HEK293 (cell line): Measurements from ENCODE around the gene CDX2.

Source experiments
- CTCF ChIA-PET: fragments of 350-600 bp; formaldehyde crosslinking; extraction: SDS; loops from one replicate; lab custom pipeline; 2021; ENCODE audit warnings: antibody characterized with exemption; lab: Yijun Ruan, JAX
- POLR2A ChIA-PET: fragments of 300-600 bp; formaldehyde crosslinking; extraction: SDS; loops from one replicate; lab custom pipeline; 2020; ENCODE audit warnings: antibody characterized with exemption, inconsistent platforms; lab: Yijun Ruan, JAX
- H3K27ac ChIP-seq: fragments of 200-500 bp; sonication (Bioruptor generic); 2 replicates; pipeline ENCODE4 v1.5.1; 2014; ENCODE audit warnings: low read depth, low read length, control low read depth, inconsistent platforms; ENCODE audit errors: extremely low read depth
- H3K36me3 ChIP-seq, 2 experiments: fragments of 200-500 bp in 1 of 2; sonication (Bioruptor generic) in 1 of 2; 1 replicate in 1 of 2; 2 replicates in 1 of 2; pipeline ENCODE4 v1.5.1; 2014 to 2017; ENCODE audit warnings: inconsistent platforms in 2 of 2, low read length in 2 of 2; ENCODE audit not compliant: control insufficient read depth in 2 of 2, insufficient read depth in 1 of 2
- H3K4me1 ChIP-seq: fragments of 200-500 bp; sonication (Bioruptor generic); 2 replicates; pipeline ENCODE4 v1.5.1; 2014; ENCODE audit warnings: mild to moderate bottlenecking, low read length, inconsistent platforms; ENCODE audit not compliant: control insufficient read depth, insufficient read depth
- H3K4me3 ChIP-seq: 2 replicates; pipeline ENCODE4 v1.5.1; 2011; ENCODE audit warnings: low read depth, mild to moderate bottlenecking, control low read depth, low read length, moderate library complexity
- H3K9me3 ChIP-seq: fragments of 200-500 bp; sonication (Bioruptor generic); 2 replicates; pipeline ENCODE4 v1.5.1; 2014; ENCODE audit warnings: low read depth, low read length, inconsistent platforms; ENCODE audit not compliant: control insufficient read depth, insufficient read depth
- HOXC10 ChIP-seq: sonication (generic); formaldehyde crosslinking; IDR thresholded peaks from 2 replicates; pipeline ENCODE4 v1.8.1; 2023; ENCODE audit warnings: mild to moderate bottlenecking, missing genetic modification reagents
- SP7 ChIP-seq: fragments of 450-650 bp; formaldehyde crosslinking; IDR thresholded peaks from 2 replicates; pipeline ENCODE4 v1.5.1; 2016; ENCODE audit warnings: missing biosample characterization, missing genetic modification characterization
- ZBTB48 ChIP-seq: fragments of 450-650 bp; formaldehyde crosslinking; IDR thresholded peaks from 2 replicates; pipeline ENCODE4 v1.5.1; 2016; ENCODE audit warnings: missing biosample characterization, missing genetic modification characterization
- ZNF23 ChIP-seq: fragments of 450-650 bp; formaldehyde crosslinking; IDR thresholded peaks from 2 replicates; pipeline ENCODE4 v1.5.1; 2016; ENCODE audit warnings: missing biosample characterization, missing genetic modification characterization, borderline replicate concordance
- ZNF266 ChIP-seq: fragments of 450-650 bp; formaldehyde crosslinking; IDR thresholded peaks from 2 replicates; pipeline ENCODE4 v1.5.1; 2016; ENCODE audit warnings: missing biosample characterization, missing genetic modification characterization, low read depth
- ZNF341 ChIP-seq: fragments of 450-650 bp; formaldehyde crosslinking; IDR thresholded peaks from 2 replicates; pipeline ENCODE4; 2016; ENCODE audit warnings: low read depth, missing biosample characterization, missing genetic modification characterization
- ZNF394 ChIP-seq: fragments of 450-650 bp; formaldehyde crosslinking; IDR thresholded peaks from 2 replicates; pipeline ENCODE4 v1.5.1; 2016; ENCODE audit warnings: missing biosample characterization, missing genetic modification characterization, mild to moderate bottlenecking, moderate library complexity, borderline replicate concordance
- ZNF404 ChIP-seq: fragments of 450-650 bp; formaldehyde crosslinking; IDR thresholded peaks from 2 replicates; pipeline ENCODE4 v1.5.1; 2017; ENCODE audit warnings: missing biosample characterization, missing genetic modification characterization
- ZNF433 ChIP-seq: fragments of 450-650 bp; formaldehyde crosslinking; IDR thresholded peaks from 2 replicates; pipeline ENCODE4 v1.5.1; 2016; ENCODE audit warnings: missing biosample characterization, missing genetic modification characterization, low read depth
- ZNF510 ChIP-seq: fragments of 450-650 bp; formaldehyde crosslinking; IDR thresholded peaks from 2 replicates; pipeline ENCODE4 v1.5.1; 2018; ENCODE audit warnings: mild to moderate bottlenecking, missing genetic modification characterization, missing biosample characterization; ENCODE audit not compliant: insufficient replicate concordance
- ZNF548 ChIP-seq: fragments of 450-650 bp; formaldehyde crosslinking; IDR thresholded peaks from 2 replicates; pipeline ENCODE4 v1.5.1; 2016; ENCODE audit warnings: missing biosample characterization, missing genetic modification characterization
- ZNF610 ChIP-seq: fragments of 450-650 bp; formaldehyde crosslinking; IDR thresholded peaks from 2 replicates; pipeline ENCODE4 v1.5.1; 2016; ENCODE audit warnings: missing biosample characterization, missing genetic modification characterization, borderline replicate concordance
- ZNF654 ChIP-seq: fragments of 450-650 bp; formaldehyde crosslinking; IDR thresholded peaks from 2 replicates; pipeline ENCODE4 v1.5.1; 2016; ENCODE audit warnings: low read depth, missing biosample characterization, missing genetic modification characterization
- ZNF677 ChIP-seq: fragments of 450-650 bp; IDR thresholded peaks from 2 replicates; pipeline ENCODE4 v1.5.0; 2018; ENCODE audit warnings: missing biosample characterization, mild to moderate bottlenecking, missing genetic modification characterization, moderate library complexity
- ZNF843 ChIP-seq: fragments of 450-650 bp; formaldehyde crosslinking; IDR thresholded peaks from 2 replicates; pipeline ENCODE4 v1.5.1; 2016; ENCODE audit warnings: missing biosample characterization, missing genetic modification characterization
- TF ChIP-seq, protein P1 (sequence below): fragments of 450-650 bp; formaldehyde crosslinking; IDR thresholded peaks from 2 replicates; pipeline ENCODE4 v1.5.1; 2017; ENCODE audit warnings: missing biosample characterization, missing genetic modification characterization
- TF ChIP-seq, protein P2 (sequence below): fragments of 450-650 bp; formaldehyde crosslinking; IDR thresholded peaks from 2 replicates; pipeline ENCODE4 v1.5.1; 2017; ENCODE audit warnings: missing biosample characterization, mild to moderate bottlenecking, missing genetic modification characterization, moderate library complexity
- TF ChIP-seq, protein P3 (sequence below): fragments of 450-650 bp; formaldehyde crosslinking; IDR thresholded peaks from 2 replicates; pipeline ENCODE4 v1.5.1; 2016; ENCODE audit warnings: missing biosample characterization, missing genetic modification characterization
- TF ChIP-seq, protein P4 (sequence below): fragments of 450-650 bp; formaldehyde crosslinking; IDR thresholded peaks from 2 replicates; pipeline ENCODE4 v1.5.1; 2017; ENCODE audit warnings: missing biosample characterization, missing genetic modification characterization
- TF ChIP-seq, protein P5 (sequence below): fragments of 450-650 bp; formaldehyde crosslinking; conservative IDR thresholded peaks from 2 replicates; pipeline ENCODE4 v1.5.1; 2016; ENCODE audit warnings: low read depth, missing biosample characterization, missing genetic modification characterization
- TF ChIP-seq, protein P6 (sequence below): fragments of 450-650 bp; formaldehyde crosslinking; IDR thresholded peaks from 2 replicates; pipeline ENCODE4 v1.5.1; 2016; ENCODE audit warnings: missing biosample characterization, missing genetic modification characterization

The CDX2 gene

DNA sequence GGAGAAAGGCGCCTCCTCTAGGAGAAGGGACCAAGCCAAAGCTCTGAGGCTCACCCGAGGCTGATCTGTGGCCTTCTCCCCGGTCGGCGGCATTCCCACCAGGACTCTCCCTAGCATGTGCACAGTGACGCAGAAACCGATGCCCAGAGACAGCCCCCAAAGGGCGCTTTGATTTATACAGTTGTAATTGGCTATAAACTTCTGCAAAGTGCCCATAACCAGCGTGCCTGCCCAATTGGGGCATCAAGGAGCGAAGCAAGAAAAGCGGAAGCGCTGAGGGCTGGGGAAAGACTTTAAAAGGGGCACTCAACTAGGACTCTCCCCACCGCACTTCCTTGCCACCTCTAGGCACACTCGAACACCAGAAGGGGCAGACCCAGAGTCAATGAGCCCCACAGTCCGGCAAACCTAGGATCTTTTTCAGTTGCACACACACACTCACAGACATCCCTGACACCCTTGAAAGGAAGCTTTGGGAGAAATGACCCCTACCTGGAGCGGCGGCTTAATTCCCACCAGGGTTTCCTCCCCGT lies 1.8 kb downstream of the CDX2 start (continued):
- TF ChIP-seq, protein P1, sequence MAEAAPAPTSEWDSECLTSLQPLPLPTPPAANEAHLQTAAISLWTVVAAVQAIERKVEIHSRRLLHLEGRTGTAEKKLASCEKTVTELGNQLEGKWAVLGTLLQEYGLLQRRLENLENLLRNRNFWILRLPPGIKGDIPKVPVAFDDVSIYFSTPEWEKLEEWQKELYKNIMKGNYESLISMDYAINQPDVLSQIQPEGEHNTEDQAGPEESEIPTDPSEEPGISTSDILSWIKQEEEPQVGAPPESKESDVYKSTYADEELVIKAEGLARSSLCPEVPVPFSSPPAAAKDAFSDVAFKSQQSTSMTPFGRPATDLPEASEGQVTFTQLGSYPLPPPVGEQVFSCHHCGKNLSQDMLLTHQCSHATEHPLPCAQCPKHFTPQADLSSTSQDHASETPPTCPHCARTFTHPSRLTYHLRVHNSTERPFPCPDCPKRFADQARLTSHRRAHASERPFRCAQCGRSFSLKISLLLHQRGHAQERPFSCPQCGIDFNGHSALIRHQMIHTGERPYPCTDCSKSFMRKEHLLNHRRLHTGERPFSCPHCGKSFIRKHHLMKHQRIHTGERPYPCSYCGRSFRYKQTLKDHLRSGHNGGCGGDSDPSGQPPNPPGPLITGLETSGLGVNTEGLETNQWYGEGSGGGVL (tag by site-specific recombination), result no peak
- TF ChIP-seq, protein P2, sequence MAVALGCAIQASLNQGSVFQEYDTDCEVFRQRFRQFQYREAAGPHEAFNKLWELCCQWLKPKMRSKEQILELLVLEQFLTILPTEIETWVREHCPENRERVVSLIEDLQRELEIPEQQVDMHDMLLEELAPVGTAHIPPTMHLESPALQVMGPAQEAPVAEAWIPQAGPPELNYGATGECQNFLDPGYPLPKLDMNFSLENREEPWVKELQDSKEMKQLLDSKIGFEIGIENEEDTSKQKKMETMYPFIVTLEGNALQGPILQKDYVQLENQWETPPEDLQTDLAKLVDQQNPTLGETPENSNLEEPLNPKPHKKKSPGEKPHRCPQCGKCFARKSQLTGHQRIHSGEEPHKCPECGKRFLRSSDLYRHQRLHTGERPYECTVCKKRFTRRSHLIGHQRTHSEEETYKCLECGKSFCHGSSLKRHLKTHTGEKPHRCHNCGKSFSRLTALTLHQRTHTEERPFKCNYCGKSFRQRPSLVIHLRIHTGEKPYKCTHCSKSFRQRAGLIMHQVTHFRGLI, result no peak
- TF ChIP-seq, protein P3, sequence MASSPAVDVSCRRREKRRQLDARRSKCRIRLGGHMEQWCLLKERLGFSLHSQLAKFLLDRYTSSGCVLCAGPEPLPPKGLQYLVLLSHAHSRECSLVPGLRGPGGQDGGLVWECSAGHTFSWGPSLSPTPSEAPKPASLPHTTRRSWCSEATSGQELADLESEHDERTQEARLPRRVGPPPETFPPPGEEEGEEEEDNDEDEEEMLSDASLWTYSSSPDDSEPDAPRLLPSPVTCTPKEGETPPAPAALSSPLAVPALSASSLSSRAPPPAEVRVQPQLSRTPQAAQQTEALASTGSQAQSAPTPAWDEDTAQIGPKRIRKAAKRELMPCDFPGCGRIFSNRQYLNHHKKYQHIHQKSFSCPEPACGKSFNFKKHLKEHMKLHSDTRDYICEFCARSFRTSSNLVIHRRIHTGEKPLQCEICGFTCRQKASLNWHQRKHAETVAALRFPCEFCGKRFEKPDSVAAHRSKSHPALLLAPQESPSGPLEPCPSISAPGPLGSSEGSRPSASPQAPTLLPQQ, result peak; percentile 72
- TF ChIP-seq ZNF404 (tag by site-specific recombination), result no peak
- peak; percentile 43 for TF ChIP-seq ZNF341 (tag by site-specific recombination)
- TF ChIP-seq ZNF394 (tag by site-specific recombination), result no peak
- TF ChIP-seq, protein P4, sequence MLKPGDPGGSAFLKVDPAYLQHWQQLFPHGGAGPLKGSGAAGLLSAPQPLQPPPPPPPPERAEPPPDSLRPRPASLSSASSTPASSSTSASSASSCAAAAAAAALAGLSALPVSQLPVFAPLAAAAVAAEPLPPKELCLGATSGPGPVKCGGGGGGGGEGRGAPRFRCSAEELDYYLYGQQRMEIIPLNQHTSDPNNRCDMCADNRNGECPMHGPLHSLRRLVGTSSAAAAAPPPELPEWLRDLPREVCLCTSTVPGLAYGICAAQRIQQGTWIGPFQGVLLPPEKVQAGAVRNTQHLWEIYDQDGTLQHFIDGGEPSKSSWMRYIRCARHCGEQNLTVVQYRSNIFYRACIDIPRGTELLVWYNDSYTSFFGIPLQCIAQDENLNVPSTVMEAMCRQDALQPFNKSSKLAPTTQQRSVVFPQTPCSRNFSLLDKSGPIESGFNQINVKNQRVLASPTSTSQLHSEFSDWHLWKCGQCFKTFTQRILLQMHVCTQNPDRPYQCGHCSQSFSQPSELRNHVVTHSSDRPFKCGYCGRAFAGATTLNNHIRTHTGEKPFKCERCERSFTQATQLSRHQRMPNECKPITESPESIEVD (tag by site-specific recombination), result no peak
- TF ChIP-seq ZNF610 (tag by site-specific recombination), result no peak
- TF ChIP-seq, protein P5, sequence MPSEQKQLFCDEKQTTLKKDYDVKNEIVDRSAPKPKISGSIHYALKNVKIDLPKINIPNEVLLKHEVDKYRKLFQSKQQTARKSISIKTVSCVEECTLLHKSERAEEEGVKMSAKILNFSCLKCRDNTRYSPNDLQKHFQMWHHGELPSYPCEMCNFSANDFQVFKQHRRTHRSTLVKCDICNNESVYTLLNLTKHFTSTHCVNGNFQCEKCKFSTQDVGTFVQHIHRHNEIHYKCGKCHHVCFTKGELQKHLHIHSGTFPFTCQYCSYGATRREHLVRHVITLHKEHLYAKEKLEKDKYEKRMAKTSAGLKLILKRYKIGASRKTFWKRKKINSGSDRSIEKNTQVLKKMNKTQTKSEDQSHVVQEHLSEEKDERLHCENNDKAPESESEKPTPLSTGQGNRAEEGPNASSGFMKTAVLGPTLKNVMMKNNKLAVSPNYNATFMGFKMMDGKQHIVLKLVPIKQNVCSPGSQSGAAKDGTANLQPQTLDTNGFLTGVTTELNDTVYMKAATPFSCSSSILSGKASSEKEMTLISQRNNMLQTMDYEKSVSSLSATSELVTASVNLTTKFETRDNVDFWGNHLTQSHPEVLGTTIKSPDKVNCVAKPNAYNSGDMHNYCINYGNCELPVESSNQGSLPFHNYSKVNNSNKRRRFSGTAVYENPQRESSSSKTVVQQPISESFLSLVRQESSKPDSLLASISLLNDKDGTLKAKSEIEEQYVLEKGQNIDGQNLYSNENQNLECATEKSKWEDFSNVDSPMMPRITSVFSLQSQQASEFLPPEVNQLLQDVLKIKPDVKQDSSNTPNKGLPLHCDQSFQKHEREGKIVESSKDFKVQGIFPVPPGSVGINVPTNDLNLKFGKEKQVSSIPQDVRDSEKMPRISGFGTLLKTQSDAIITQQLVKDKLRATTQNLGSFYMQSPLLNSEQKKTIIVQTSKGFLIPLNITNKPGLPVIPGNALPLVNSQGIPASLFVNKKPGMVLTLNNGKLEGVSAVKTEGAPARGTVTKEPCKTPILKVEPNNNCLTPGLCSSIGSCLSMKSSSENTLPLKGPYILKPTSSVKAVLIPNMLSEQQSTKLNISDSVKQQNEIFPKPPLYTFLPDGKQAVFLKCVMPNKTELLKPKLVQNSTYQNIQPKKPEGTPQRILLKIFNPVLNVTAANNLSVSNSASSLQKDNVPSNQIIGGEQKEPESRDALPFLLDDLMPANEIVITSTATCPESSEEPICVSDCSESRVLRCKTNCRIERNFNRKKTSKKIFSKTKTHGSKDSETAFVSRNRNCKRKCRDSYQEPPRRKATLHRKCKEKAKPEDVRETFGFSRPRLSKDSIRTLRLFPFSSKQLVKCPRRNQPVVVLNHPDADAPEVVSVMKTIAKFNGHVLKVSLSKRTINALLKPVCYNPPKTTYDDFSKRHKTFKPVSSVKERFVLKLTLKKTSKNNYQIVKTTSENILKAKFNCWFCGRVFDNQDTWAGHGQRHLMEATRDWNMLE, result no peak
- no peak for TF ChIP-seq ZNF654 (tag by site-specific recombination)
- TF ChIP-seq ZNF677, result no peak
- TF ChIP-seq ZBTB48 (tag by site-specific recombination), result peak; percentile 46; the same call in 1 of the 2 replicates

DNA sequence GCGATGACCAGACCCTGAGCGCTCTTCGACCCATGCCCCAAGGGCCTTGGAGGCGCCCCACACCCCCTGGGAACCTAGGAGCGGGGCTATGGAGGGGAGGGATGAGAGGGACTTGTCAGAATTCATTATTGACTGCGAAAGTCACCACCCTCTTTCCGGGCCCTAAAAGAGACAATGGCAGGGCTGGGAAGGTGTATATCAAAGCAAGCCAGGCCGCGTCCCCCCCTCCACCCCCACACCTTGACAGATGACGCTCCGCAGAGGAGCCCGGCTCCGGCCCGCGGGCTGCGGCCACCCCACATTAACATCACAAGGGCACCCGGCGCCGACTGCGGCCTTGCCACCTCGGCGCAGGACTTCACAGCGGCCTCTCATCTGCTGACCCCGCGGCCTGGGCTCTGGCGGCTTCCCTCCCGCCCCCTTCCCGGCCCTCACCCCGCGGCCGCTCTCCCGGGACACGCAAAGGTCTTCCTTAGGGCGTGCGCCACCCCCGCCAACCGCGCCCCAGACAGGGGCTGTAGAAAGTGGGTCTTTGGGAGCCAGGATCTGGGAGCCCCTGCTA lies 2.4 kb downstream of the CDX2 start:
- CTCF ChIA-PET, result no interaction called here
- no peak for TF ChIP-seq ZNF23 (tag by site-specific recombination)
- TF ChIP-seq ZNF433, result no peak
- no peak for TF ChIP-seq ZNF266 (tag by site-specific recombination)
- TF ChIP-seq HOXC10 (CRISPR knock-in tag), result no peak
- no peak for TF ChIP-seq ZNF843 (tag by site-specific recombination)
- TF ChIP-seq, protein P6, sequence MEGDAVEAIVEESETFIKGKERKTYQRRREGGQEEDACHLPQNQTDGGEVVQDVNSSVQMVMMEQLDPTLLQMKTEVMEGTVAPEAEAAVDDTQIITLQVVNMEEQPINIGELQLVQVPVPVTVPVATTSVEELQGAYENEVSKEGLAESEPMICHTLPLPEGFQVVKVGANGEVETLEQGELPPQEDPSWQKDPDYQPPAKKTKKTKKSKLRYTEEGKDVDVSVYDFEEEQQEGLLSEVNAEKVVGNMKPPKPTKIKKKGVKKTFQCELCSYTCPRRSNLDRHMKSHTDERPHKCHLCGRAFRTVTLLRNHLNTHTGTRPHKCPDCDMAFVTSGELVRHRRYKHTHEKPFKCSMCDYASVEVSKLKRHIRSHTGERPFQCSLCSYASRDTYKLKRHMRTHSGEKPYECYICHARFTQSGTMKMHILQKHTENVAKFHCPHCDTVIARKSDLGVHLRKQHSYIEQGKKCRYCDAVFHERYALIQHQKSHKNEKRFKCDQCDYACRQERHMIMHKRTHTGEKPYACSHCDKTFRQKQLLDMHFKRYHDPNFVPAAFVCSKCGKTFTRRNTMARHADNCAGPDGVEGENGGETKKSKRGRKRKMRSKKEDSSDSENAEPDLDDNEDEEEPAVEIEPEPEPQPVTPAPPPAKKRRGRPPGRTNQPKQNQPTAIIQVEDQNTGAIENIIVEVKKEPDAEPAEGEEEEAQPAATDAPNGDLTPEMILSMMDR (tag by site-specific recombination), result no peak
- TF ChIP-seq ZNF510 (tag by site-specific recombination), result no peak
- TF ChIP-seq ZNF548 (tag by site-specific recombination), result no peak
- no peak for TF ChIP-seq SP7 (tag by site-specific recombination)

More for the DNA sequence above, 2.4 kb downstream of the CDX2 start:
- H3K36me3 ChIP-seq, result peaks cover 0 to 31% of the 10 kb centered on the region in 2 experiments; a peak in 2 of 3 replicates
- no peak overlapping the region for H3K27ac ChIP-seq
- POLR2A ChIA-PET, result no interaction called here
- H3K4me3 ChIP-seq, result no peak overlapping the region
- no peaks in the 10 kb centered on the region for H3K9me3 ChIP-seq
- no peaks in the 10 kb centered on the region for H3K4me1 ChIP-seq
